SU-DHL-6 (cell line): ENCODE measurements around the gene UBC.
"Not testable (repeated sequence)": the region's sequence is repeated elsewhere in the genome, so short reads cannot be mapped to it uniquely, and the experiment has no call there.

ENCODE experiments used
- EZH2phosphoT487 ChIP-seq: fragments of 200-600 bp; sonication (generic), shearing (Covaris generic); conservative IDR thresholded peaks from 2 replicates; pipeline ENCODE4 v1.6.1; 2018; ENCODE audit warnings: mild to moderate bottlenecking, antibody characterized with exemption, low read length, moderate library complexity, mixed read lengths
- TF ChIP-seq, protein P1 (sequence below): fragments of 200-600 bp; sonication (generic); IDR thresholded peaks from one replicate; pipeline ENCODE4 v1.5.1; 2017; ENCODE audit warnings: antibody characterized with exemption, mild to moderate bottlenecking, low read length, moderate library complexity; ENCODE audit not compliant: insufficient read depth, poor library complexity, severe bottlenecking

DNA sequence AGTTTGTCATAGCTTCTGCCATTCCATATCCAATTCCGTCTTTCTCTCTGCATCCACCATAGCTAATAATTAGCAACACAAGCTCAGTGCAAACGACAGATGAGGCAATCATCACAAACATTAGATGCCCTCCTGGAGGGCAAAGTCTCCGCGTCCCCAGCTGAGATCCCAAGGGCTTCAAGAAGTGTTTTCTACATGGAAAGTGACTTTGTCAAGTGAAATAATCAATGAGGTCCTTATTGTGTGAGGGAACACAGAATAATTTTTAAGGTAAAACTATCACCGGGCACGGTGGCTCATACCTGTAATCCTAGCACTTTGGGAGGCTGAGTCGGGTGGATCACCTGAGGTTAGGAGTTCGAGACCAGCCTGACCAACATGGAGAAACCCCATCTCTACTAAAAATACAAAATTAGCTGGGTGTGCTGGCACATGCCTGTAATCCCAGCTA, 14.1 kb downstream of the UBC start:
- TF ChIP-seq, protein P1, sequence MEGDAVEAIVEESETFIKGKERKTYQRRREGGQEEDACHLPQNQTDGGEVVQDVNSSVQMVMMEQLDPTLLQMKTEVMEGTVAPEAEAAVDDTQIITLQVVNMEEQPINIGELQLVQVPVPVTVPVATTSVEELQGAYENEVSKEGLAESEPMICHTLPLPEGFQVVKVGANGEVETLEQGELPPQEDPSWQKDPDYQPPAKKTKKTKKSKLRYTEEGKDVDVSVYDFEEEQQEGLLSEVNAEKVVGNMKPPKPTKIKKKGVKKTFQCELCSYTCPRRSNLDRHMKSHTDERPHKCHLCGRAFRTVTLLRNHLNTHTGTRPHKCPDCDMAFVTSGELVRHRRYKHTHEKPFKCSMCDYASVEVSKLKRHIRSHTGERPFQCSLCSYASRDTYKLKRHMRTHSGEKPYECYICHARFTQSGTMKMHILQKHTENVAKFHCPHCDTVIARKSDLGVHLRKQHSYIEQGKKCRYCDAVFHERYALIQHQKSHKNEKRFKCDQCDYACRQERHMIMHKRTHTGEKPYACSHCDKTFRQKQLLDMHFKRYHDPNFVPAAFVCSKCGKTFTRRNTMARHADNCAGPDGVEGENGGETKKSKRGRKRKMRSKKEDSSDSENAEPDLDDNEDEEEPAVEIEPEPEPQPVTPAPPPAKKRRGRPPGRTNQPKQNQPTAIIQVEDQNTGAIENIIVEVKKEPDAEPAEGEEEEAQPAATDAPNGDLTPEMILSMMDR = not testable (repeated sequence)
- not testable (repeated sequence) for TF ChIP-seq EZH2phosphoT487
